Hair follicular keratinocyte (primary cell): ENCODE measurements around the gene GAMT. TPM values are rescaled to one million over a fixed set of nuclear protein-coding genes. Genes with fewer than 3 reads are reported as not detected.

Source experiments
- total RNA-seq: library from RNA; depleted of rRNA; stranded (reverse); fragments of >200 nt; gene quantifications from 2 replicates; pipeline ENCODE4 v1.2.3, GENCODE V29; 2015

GAMT gene
- 5.2 and 6.9 TPM in 2 replicates for total RNA-seq

DNA sequence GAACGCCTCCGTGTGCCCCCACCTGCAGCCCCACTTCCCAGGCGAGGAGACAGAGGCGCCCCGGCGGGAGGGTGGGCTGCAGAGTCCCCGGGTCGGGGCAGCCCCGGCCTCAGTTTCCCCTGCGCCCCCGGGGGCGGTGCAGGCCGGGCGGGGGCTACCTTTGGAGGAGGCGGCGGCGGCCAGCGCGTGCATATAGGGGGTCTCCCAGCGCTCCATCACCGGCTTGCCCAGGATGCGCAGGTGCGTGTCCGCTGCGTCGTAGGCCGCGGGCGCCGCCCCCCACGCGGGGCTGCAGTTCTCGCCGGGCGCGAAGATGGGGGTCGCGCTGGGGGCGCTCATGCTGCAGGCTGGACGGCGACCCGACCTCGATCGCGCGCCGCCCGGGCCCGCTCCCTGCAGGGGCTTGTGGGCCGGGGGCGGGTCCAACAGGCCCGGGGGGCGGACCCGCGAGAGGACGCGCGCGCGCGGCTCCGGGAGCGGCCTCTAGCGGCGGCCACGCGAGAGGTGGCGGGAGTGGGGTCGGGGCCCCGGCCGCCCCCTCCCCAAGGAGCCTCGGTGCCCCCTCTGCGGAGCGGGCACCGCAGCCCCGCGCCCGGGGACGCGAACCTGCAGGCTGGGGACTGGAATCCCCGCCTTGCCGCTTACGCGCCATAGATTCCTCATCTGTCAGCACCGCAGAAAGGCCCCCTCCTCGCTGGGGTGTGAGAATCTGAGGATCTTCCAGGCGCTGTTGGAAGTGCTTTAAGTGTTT lies at the start of gene GAMT:
Gene GAMT, minus strand, starts transcription at position 405 of the 751 bp plus-strand sequence. Its CDS starts 66 bp downstream, at position 339.

DNA sequence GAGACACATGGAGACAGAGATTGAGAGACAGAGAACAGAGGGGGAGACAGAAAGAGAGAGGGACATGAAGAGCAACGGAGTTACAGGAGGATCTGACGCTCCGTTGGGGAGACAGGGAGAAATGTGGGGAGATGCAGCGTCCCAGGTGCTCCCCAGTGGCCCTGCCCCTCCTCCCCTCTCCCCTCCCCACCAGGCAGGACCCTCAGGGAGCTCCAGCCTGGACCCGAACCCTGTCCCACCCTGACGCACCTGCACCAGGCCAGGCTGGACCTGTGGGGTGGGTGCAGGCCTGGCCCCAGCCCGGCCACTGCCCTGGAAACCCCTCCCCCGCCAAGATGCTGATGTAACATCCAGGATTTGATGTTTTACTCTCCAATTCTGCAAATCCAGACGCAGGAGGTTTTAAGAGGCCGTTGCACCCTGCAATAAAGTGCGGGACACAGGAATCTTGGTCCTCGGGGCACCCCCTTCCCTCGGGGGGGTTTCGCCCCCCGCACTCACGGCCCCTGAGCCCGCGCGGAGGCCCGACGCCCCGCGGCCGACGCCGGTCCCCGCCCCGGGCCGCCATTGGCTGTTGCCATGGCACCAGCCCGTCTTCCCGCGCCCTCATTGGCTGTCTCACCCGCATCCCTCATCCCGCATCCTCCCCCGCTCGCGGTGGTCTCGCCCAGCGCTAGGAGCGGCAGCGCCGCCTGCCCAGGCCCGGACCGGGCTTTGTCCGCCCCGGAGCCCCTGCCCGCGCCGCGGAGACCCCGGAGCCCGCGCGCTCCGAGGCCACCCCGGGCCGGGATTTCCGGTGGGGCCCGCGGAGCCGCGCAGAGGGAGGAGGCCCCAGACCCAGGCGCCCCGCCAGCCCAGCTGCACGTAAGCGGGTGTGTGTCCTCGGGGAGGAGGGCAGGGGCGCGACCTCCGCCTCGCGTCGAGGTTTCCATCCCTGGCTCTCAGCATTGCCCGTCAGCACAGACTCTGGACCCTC lies 48.4 kb upstream of the GAMT start, which contains the start of gene APC2:
Gene APC2, plus strand, starts transcription at position 655 of the 976 bp plus-strand sequence. CDS start 2,881 bp downstream, outside the sequence.

GRCh38 chr19:1438035-1438932 lies 36.9 kb upstream of the GAMT start, which contains the start of gene RPS15:
RPS15 (plus strand) TSS chr19:1438396; CDS start chr19:1438426, 30 bp downstream.

DNA sequence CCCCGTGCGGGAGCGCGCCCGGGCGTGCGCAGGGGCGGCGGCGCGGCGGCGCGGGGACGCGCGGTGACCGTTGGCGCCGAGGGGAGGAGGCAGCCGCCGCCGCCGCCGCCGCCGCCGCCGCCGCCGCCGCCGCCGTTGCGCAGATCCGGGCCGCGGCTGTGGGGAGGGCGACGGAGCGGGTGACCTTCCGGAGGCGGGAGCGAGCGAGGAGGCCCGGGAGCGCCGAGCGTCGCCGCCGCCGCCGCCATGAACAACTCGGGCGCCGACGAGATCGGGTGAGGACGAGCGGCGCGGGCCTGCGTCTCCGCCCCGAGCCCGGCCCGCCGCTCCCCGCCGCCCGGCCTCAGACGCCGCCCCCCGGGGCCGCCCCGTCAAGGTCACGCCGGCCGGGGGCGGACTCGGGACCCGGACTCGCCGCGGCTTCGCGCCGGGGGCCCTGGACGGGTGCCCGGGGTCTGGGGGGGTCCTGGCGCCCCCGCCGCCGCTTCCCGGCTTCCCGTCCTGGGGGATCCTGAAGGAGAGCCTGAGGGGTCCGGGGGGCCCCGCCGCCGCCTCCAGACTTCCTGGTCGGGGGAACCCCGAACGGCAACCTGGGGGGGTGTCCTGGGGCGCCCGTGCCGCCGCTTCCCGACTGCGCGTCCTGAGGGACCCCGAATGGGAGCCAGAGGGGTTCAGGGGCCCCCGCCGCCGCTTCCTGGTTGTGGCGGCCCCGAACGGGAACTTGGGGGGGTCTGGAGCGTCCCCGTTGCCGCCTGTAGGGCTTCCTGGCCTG lies 6.4 kb upstream of the GAMT start, which contains the start of gene DAZAP1:
Gene DAZAP1, plus strand, starts transcription at position 59 of the 772 bp plus-strand sequence. Its CDS starts 188 bp downstream, at position 247.

DNA sequence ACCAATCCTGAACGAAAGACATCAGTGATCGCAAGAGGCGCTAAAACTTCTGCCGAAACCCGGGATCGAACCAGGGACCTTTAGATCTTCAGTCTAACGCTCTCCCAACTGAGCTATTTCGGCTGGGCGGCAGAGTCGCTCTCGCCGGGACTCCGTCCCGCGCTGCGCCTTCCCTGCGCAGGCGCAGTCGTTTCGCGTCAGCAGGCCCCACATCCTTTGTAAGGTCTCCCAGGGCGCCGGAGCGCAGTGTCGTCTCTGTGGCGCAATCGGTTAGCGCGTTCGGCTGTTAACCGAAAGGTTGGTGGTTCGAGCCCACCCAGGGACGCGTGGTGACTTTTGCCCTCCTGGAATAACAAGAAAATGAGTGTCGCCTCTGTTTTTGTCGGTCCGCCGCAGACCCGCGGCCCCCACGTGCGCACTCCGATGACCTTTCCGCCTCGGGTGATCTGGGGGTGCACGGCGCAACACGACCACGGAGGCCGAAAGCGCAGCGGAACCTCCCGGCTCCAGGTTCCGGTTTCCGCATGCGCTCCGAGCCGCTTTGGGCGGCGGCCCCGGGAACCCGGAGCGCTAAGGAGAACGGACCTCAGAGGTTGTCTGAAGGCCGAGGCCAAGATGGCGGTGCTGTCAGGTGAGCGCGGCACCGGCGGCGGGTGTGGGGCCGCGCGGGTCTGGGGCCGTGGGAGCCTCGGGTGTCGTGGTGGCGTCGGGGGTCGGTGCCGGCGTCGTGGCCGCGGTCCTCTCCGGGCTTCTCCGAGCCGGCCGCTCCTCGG lies 17.8 kb downstream of the GAMT start, which contains the start of gene NDUFS7:
Gene NDUFS7, plus strand, starts transcription at position 596 of the 773 bp plus-strand sequence. Its CDS starts 20 bp downstream, at position 616.

Other genes starting within 250 kb of the GAMT start
- 47.8 and 61.4 TPM in 2 replicates for gene SBNO2, start 227.3 kb downstream of the GAMT start, total RNA-seq
- 70.8 and 101 TPM in 2 replicates for gene STK11, start 195.8 kb downstream of the GAMT start, total RNA-seq
- gene CBARP, start 163.5 kb downstream of the GAMT start, total RNA-seq = 2.8 and 6.2 TPM in 2 replicates
- gene ATP5F1D, start 159.8 kb downstream of the GAMT start, total RNA-seq = 90.0 and 106 TPM in 2 replicates
- 17.1 and 30.5 TPM in 2 replicates for gene MIDN, start 153.0 kb downstream of the GAMT start, total RNA-seq
- 166 and 172 TPM in 2 replicates for gene CIRBP, start 132.2 kb downstream of the GAMT start, total RNA-seq
- gene FAM174C, start 126.0 kb downstream of the GAMT start, total RNA-seq = 65.4 and 81.1 TPM in 2 replicates
- gene EFNA2, start 115.7 kb downstream of the GAMT start, total RNA-seq = not detected in 2 replicates
- 161 and 201 TPM in 2 replicates for gene NDUFS7, start 17.6 kb downstream of the GAMT start, total RNA-seq
- 84.1 and 126 TPM in 2 replicates for gene DAZAP1, start 6.0 kb upstream of the GAMT start, total RNA-seq
- gene RPS15, start 36.9 kb upstream of the GAMT start, total RNA-seq = 1,980 and 2,817 TPM in 2 replicates
- gene APC2, start 48.6 kb upstream of the GAMT start, total RNA-seq = under 0.01 and 0.08 TPM in 2 replicates
- 37.1 and 39.1 TPM in 2 replicates for gene C19orf25, start 77.7 kb upstream of the GAMT start, total RNA-seq
- gene PCSK4, start 88.8 kb upstream of the GAMT start, total RNA-seq = 1.0 and 1.1 TPM in 2 replicates
- gene REEP6, start 89.6 kb upstream of the GAMT start, total RNA-seq = 2.0 and 2.7 TPM in 2 replicates
- gene ADAMTSL5, start 111.5 kb upstream of the GAMT start, total RNA-seq = 2.7 and 11.0 TPM in 2 replicates
- not detected in 2 replicates for gene PLK5, start 122.5 kb upstream of the GAMT start, total RNA-seq
- 33.0 and 33.5 TPM in 2 replicates for gene MEX3D, start 166.8 kb upstream of the GAMT start, total RNA-seq
- gene MBD3, start 191.3 kb upstream of the GAMT start, total RNA-seq = 97.8 and 110 TPM in 2 replicates
- 92.8 and 109 TPM in 2 replicates for gene UQCR11, start 203.9 kb upstream of the GAMT start, total RNA-seq